Natural killer cell (primary cell): Measurements from ENCODE around the gene ITGA6. TPM values are rescaled to one million over a fixed set of nuclear protein-coding genes. Genes with fewer than 3 reads are reported as not detected.

ENCODE experiments used
- ATAC-seq, 3 donors: fragments of 150-1000 bp in 2 of 3; fragments of 200-7000 bp in 1 of 3; cut with Tn5 transposase; 1 replicate in 1 of 3; 2 replicates in 2 of 3; pipeline ENCODE4 v1.10.0; 2021; ENCODE audit warnings: mild to moderate bottlenecking in 2 of 3, moderate library complexity in 2 of 3
- DNase-seq, 2 donors: peaks; one replicate each; pipeline versions ENCODE4 v3.0.0 to v3.0.0-alpha.2; 2013 to 2021; ENCODE audit warnings: mixed read lengths in 1 of 2
- H3K27ac ChIP-seq: one replicate; pipeline ENCODE4 v1.5.1; 2013; ENCODE audit warnings: mild to moderate bottlenecking, low read length
- H3K27me3 ChIP-seq: one replicate; pipeline ENCODE4 v1.6.1; 2013; ENCODE audit warnings: low read length; ENCODE audit not compliant: control insufficient read depth, insufficient read depth
- H3K36me3 ChIP-seq: one replicate; pipeline ENCODE4 v1.6.1; 2013; ENCODE audit warnings: low read length; ENCODE audit not compliant: control insufficient read depth, insufficient read depth
- H3K4me1 ChIP-seq: one replicate; pipeline ENCODE4 v1.6.1; 2013; ENCODE audit warnings: low read length; ENCODE audit not compliant: control insufficient read depth, insufficient read depth
- H3K4me3 ChIP-seq: one replicate; pipeline ENCODE4 v1.5.1; 2013; ENCODE audit warnings: low read length
- H3K9me3 ChIP-seq: one replicate; pipeline ENCODE4 v1.6.1; 2013; ENCODE audit warnings: low read length; ENCODE audit not compliant: control insufficient read depth, insufficient read depth
- H3K27ac Mint-ChIP-seq, 2 donors: one replicate each; pipeline ENCODE4 v1.8.0; 2022; ENCODE audit warnings: mild to moderate bottlenecking in 2 of 2, mixed read lengths in 2 of 2, moderate library complexity in 1 of 2
- H3K27me3 Mint-ChIP-seq, 2 donors: one replicate each; pipeline ENCODE4 v1.8.0; 2022; ENCODE audit warnings: low read depth in 2 of 2, mixed read lengths in 2 of 2
- H3K36me3 Mint-ChIP-seq: one replicate; pipeline ENCODE4 v1.8.0; 2022; ENCODE audit warnings: mixed read lengths
- H3K4me1 Mint-ChIP-seq, 2 donors: one replicate each; pipeline ENCODE4 v1.8.0; 2022; ENCODE audit warnings: mixed read lengths in 2 of 2
- H3K4me3 Mint-ChIP-seq: one replicate; pipeline ENCODE4 v1.8.0; 2022; ENCODE audit warnings: mild to moderate bottlenecking, moderate library complexity, mixed read lengths
- H3K9me3 Mint-ChIP-seq, 2 donors: one replicate each; pipeline ENCODE4 v1.8.0; 2022; ENCODE audit warnings: mixed read lengths in 2 of 2
- WGBS: methylation state at CpG from one replicate; pipeline ENCODE4 v1.1.7; 2013; ENCODE audit warnings: missing lambda C conversion rate; ENCODE audit not compliant: insufficient coverage; 5-methylcytosine and 5-hydroxymethylcytosine counted together
- intact Hi-C: fragments of 100-400 bp; cut with micrococcal nuclease; formaldehyde crosslinking; loops from one replicate; pipeline ENCODE4 v1.14.2; 2022
- total RNA-seq, 4 donors: library from RNA; stranded (reverse); fragments of 120-200 nt in 1 of 4; gene quantifications; one replicate each; pipeline versions ENCODE4 v1.2.3 to v1.2.4, GENCODE V29; 2013 to 2022
- TF ChIP-seq, protein P1 (sequence below): fragments of 200-600 bp; IDR thresholded peaks from one replicate; pipeline ENCODE4 v1.8.0; 2022; ENCODE audit warnings: antibody characterized with exemption

The ITGA6 gene
- total RNA-seq, 3 donors from 2014 or later (not counting 1 experiment from before 2014, with no cell fraction given), result 34.0 to 52.8 (median 38.3) TPM

- intact Hi-C loops, result no loop called here
- no peaks in the 10 kb centered on the region for H3K27me3 Mint-ChIP-seq
- H3K36me3 Mint-ChIP-seq, result peaks cover 20% of the 10 kb centered on the region
- no peak overlapping the region for H3K27ac Mint-ChIP-seq
- 91% methylated on average over 8 of the region's 8 CpGs for WGBS
- TF ChIP-seq, protein P1, sequence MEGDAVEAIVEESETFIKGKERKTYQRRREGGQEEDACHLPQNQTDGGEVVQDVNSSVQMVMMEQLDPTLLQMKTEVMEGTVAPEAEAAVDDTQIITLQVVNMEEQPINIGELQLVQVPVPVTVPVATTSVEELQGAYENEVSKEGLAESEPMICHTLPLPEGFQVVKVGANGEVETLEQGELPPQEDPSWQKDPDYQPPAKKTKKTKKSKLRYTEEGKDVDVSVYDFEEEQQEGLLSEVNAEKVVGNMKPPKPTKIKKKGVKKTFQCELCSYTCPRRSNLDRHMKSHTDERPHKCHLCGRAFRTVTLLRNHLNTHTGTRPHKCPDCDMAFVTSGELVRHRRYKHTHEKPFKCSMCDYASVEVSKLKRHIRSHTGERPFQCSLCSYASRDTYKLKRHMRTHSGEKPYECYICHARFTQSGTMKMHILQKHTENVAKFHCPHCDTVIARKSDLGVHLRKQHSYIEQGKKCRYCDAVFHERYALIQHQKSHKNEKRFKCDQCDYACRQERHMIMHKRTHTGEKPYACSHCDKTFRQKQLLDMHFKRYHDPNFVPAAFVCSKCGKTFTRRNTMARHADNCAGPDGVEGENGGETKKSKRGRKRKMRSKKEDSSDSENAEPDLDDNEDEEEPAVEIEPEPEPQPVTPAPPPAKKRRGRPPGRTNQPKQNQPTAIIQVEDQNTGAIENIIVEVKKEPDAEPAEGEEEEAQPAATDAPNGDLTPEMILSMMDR, result no peak
- H3K4me3 Mint-ChIP-seq, result no peak overlapping the region
- H3K36me3 ChIP-seq, result peaks cover 23% of the 10 kb centered on the region
- ATAC-seq (no peak), DNase-seq (no peak)
- no peaks in the 10 kb centered on the region for H3K27me3 ChIP-seq
- H3K4me3 ChIP-seq, result no peak overlapping the region
- no peaks in the 10 kb centered on the region for H3K9me3 Mint-ChIP-seq
- H3K9me3 ChIP-seq, result no peaks in the 10 kb centered on the region
- no peak overlapping the region for H3K27ac ChIP-seq
- peaks cover 6% of the 10 kb centered on the region for H3K4me1 ChIP-seq
- peaks cover 8 to 14% of the 10 kb centered on the region in 2 donors for H3K4me1 Mint-ChIP-seq
Observed at GRCh38 chr2:172478353-172478752, 51.0 kb downstream of the ITGA6 start.

- DNase-seq, result no peak
- Histone ChIP-seq H3K27ac (no peak overlapping the region), H3K4me3 (no peak overlapping the region), H3K9me3 (no peaks in the 10 kb centered on the region), H3K36me3 (peaks cover 30% of the 10 kb centered on the region), H3K4me1 (peaks cover 6% of the 10 kb centered on the region), H3K27me3 (no peaks in the 10 kb centered on the region)
- no peaks in the 10 kb centered on the region for H3K27me3 Mint-ChIP-seq
- TF ChIP-seq, protein P1, result no peak
- intact Hi-C loops, result no loop called here
- peaks cover 17% of the 10 kb centered on the region for H3K36me3 Mint-ChIP-seq
- no peak overlapping the region for H3K27ac Mint-ChIP-seq
- 74% methylated on average over 10 of the region's 12 CpGs for WGBS
- no peak overlapping the region for H3K4me3 Mint-ChIP-seq
- H3K4me1 Mint-ChIP-seq, result peaks cover 15 to 20% of the 10 kb centered on the region in 2 donors
- H3K9me3 Mint-ChIP-seq, result no peaks in the 10 kb centered on the region
- peak in 1 of 3 donors; percentile 53 for ATAC-seq
Observed at GRCh38 chr2:172480301-172481218, 53.2 kb downstream of the ITGA6 start.

DNA sequence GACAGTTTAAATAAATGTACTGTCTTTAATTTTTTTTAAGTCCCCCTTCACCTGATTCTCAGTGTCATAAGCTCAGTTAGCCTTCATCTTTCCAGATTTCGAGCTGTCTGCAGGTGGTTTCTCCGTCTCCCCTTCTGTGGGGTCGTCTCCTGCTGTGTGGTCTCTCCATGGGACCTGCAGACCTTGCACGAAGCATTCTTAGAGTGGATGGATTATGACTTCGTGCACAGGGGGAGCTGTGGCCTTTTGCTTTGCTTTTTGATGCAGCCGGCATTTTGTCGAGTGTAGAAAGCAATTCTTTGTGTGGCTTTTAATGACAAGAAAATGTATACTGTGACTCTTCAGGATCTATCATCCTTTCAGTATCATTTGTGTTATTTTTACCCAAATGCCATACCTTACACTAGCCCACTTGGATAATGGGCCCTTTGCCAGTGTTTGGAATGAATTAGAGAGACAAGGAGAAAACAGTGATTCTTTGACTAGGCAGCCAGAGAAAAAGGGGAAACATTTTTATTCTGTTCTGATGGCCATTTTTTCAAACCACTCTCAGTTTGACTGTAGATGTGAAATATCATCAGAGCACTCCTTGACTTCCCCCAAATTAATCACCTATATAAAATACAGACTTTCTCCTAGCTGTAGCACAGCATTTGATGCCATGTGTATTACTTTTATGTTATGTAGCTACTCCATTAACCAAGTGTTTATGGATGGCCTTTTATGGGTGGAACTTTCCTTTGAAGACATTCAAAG, 54.3 kb downstream of the ITGA6 start:
- Histone ChIP-seq H3K9me3 (no peaks in the 10 kb centered on the region), H3K4me1 (peaks cover 6% of the 10 kb centered on the region), H3K4me3 (no peak overlapping the region), H3K27me3 (no peaks in the 10 kb centered on the region), H3K36me3 (peaks cover 31% of the 10 kb centered on the region), H3K27ac (no peak overlapping the region)
- H3K4me1 Mint-ChIP-seq, result peaks cover 15 to 20% of the 10 kb centered on the region in 2 donors
- peaks cover 20% of the 10 kb centered on the region for H3K36me3 Mint-ChIP-seq
- TF ChIP-seq, protein P1, result no peak
- intact Hi-C loops, result no loop called here
- ATAC-seq (no peak), DNase-seq (peak in 1 of 2 donors; percentile 35)
- no peaks in the 10 kb centered on the region for H3K27me3 Mint-ChIP-seq
- H3K27ac Mint-ChIP-seq, result no peak overlapping the region
- no peak overlapping the region for H3K4me3 Mint-ChIP-seq
- 75% methylated on average over 7 of the region's 7 CpGs for WGBS
- no peaks in the 10 kb centered on the region for H3K9me3 Mint-ChIP-seq
